CD14-positive monocyte (primary cell): ENCODE data around the gene ERF. TPM values are rescaled to one million over a fixed set of nuclear protein-coding genes. Genes with fewer than 3 reads are reported as not detected.

Experiments
- DNase-seq, 3 donors: peaks; one replicate each; pipeline ENCODE4 v3.0.0-alpha.2; 2011 to 2022
- H2AFZ ChIP-seq: 2 replicates; pipeline ENCODE4 v1.6.0; 2012; ENCODE audit warnings: mild to moderate bottlenecking, low read depth, low read length, inconsistent platforms; ENCODE audit not compliant: insufficient read depth, poor library complexity, severe bottlenecking
- H3K27ac ChIP-seq, 2 donors: 1 replicate in 1 of 2; 2 replicates in 1 of 2; pipeline ENCODE4 v1.5.1; 2012 to 2013; ENCODE audit warnings: low read length in 2 of 2, control low read depth in 1 of 2, inconsistent platforms in 1 of 2, low read depth in 1 of 2, mild to moderate bottlenecking in 1 of 2
- H3K27me3 ChIP-seq, 2 donors: one replicate each; pipeline versions ENCODE4 v1.6.0 to v1.6.1; 2011 to 2013; ENCODE audit warnings: low read length in 2 of 2; ENCODE audit not compliant: control insufficient read depth in 2 of 2, insufficient read depth in 2 of 2
- H3K36me3 ChIP-seq, 2 donors: replicated peaks in 1 of 2; 1 replicate in 1 of 2; 2 replicates in 1 of 2; pipeline versions ENCODE4 v1.5.1 to v1.6.1; 2012 to 2013; ENCODE audit warnings: low read length in 2 of 2, control low read depth in 1 of 2, inconsistent platforms in 1 of 2, mild to moderate bottlenecking in 1 of 2; ENCODE audit not compliant: insufficient read depth in 2 of 2, control insufficient read depth in 1 of 2
- H3K4me1 ChIP-seq, 2 donors: 1 replicate in 1 of 2; 2 replicates in 1 of 2; pipeline versions ENCODE4 v1.5.1 to v1.6.1; 2012 to 2013; ENCODE audit warnings: low read length in 2 of 2, control low read depth in 1 of 2, inconsistent platforms in 1 of 2, mild to moderate bottlenecking in 1 of 2, moderate library complexity in 1 of 2; ENCODE audit not compliant: insufficient read depth in 2 of 2, control insufficient read depth in 1 of 2
- H3K4me2 ChIP-seq: replicated peaks from 2 replicates; pipeline ENCODE3; 2012; ENCODE audit warnings: low read length, moderate library complexity, mild to moderate bottlenecking; ENCODE audit not compliant: poor library complexity, severe bottlenecking; ENCODE audit errors: extremely low read depth
- H3K4me3 ChIP-seq, 3 experiments: fragments of 200-600 bp in 1 of 3; sonication (generic) in 1 of 3; replicated peaks in 1 of 3; 1 replicate in 2 of 3; 2 replicates in 1 of 3; pipeline ENCODE4 v1.5.1; 2011 to 2013; ENCODE audit warnings: low read length in 3 of 3, mild to moderate bottlenecking in 3 of 3, control low read depth in 2 of 3, low read depth in 2 of 3, inconsistent platforms in 1 of 3, moderate library complexity in 1 of 3
- H3K79me2 ChIP-seq: 2 replicates; pipeline ENCODE4 v1.6.0; 2012; ENCODE audit warnings: mild to moderate bottlenecking, control low read depth, inconsistent platforms, low read length, moderate library complexity; ENCODE audit not compliant: insufficient read depth
- H3K9ac ChIP-seq: 2 replicates; pipeline ENCODE4 v1.6.0; 2017; ENCODE audit warnings: low read length, mild to moderate bottlenecking; ENCODE audit not compliant: insufficient read depth, poor library complexity, severe bottlenecking
- H3K9me3 ChIP-seq, 2 donors: replicated peaks in 1 of 2; 1 replicate in 1 of 2; 2 replicates in 1 of 2; pipeline versions ENCODE4 v1.5.1 to v1.6.1; 2012 to 2013; ENCODE audit warnings: low read length in 2 of 2, control low read depth in 1 of 2; ENCODE audit not compliant: control insufficient read depth in 1 of 2, insufficient read depth in 1 of 2
- H4K20me1 ChIP-seq: 2 replicates; pipeline ENCODE4 v1.6.0; 2012; ENCODE audit warnings: mild to moderate bottlenecking, low read length, control low read depth, moderate library complexity; ENCODE audit not compliant: insufficient read depth
- H3K27ac Mint-ChIP-seq, 7 donors: one replicate each; pipeline ENCODE4 v1.8.0; 2020; ENCODE audit warnings: mild to moderate bottlenecking in 7 of 7, mixed read lengths in 7 of 7, moderate library complexity in 6 of 7, inconsistent platforms in 2 of 7
- H3K27me3 Mint-ChIP-seq, 3 donors: one replicate each; pipeline ENCODE4 v1.8.0; 2021 to 2022; ENCODE audit warnings: low read depth in 3 of 3, mild to moderate bottlenecking in 3 of 3, mixed read lengths in 3 of 3, moderate library complexity in 3 of 3, inconsistent platforms in 1 of 3
- H3K36me3 Mint-ChIP-seq, 2 donors: one replicate each; pipeline ENCODE4 v1.8.0; 2020; ENCODE audit warnings: mixed read lengths in 2 of 2, inconsistent platforms in 1 of 2, mild to moderate bottlenecking in 1 of 2
- H3K4me1 Mint-ChIP-seq: one replicate; pipeline ENCODE4 v1.8.0; 2020; ENCODE audit warnings: mild to moderate bottlenecking, mixed read lengths
- H3K4me3 Mint-ChIP-seq, 2 donors: one replicate each; pipeline ENCODE4 v1.8.0; 2020; ENCODE audit warnings: mild to moderate bottlenecking in 2 of 2, mixed read lengths in 2 of 2, moderate library complexity in 1 of 2
- H3K9me3 Mint-ChIP-seq, 7 donors: one replicate each; pipeline ENCODE4 v1.8.0; 2020 to 2022; ENCODE audit warnings: mixed read lengths in 7 of 7, mild to moderate bottlenecking in 6 of 7, moderate library complexity in 6 of 7, inconsistent platforms in 2 of 7
- CTCF ChIP-seq: fragments of 200-600 bp; IDR thresholded peaks from one replicate; pipeline ENCODE4 v1.8.0; 2022; ENCODE audit warnings: antibody characterized with exemption, mild to moderate bottlenecking
- WGBS: methylation state at CpG from one replicate; pipeline ENCODE4 v1.1.5; 2013; ENCODE audit warnings: missing lambda C conversion rate; ENCODE audit not compliant: insufficient coverage; 5-methylcytosine and 5-hydroxymethylcytosine counted together
- intact Hi-C, 2 donors: fragments of 100-400 bp; cut with micrococcal nuclease; formaldehyde crosslinking; loops; one replicate each; pipeline versions ENCODE4 v1.15.0 to v1.15.1; 2023
- polyA plus RNA-seq, 3 donors: library from polyadenylated mRNA; depleted of rRNA in 1 of 3; unstranded in 2 of 3; stranded (reverse) in 1 of 3; fragments of 300-500 nt in 2 of 3; fragments of >200 nt in 1 of 3; fragmentation: Illumina TruSeq in 2 of 3; gene quantifications; 1 replicate in 2 of 3; 2 replicates in 1 of 3; pipeline ENCODE4 v1.2.3, GENCODE V29; 2012 to 2021

ERF gene
- polyA plus RNA-seq, 3 donors: 2.3 to 42.6 (median 3.4) TPM

- H3K9ac ChIP-seq: no peak overlapping the region
- peaks cover 65 to 78% of the 10 kb centered on the region in 2 donors for H3K36me3 ChIP-seq
- H3K4me3 ChIP-seq: peak overlapping the region in 1 of 3 experiments; percentile 28
- intact Hi-C loops: no loop called here
- WGBS: 67% methylated on average over 1 of the region's 1 CpG
- Mint-ChIP-seq H3K27me3 (peaks cover 0 to 1% (median 0%) of the 10 kb centered on the region in 3 donors), H3K4me1 (peaks cover 57% of the 10 kb centered on the region), H3K36me3 (peaks cover 64 to 82% of the 10 kb centered on the region in 2 donors), H3K4me3 (peak overlapping the region; percentile 0 to 22), H3K27ac (peak overlapping the region; percentile 11 to 72 (median 39)), H3K9me3 (peaks cover 0 to 1% (median 0%) of the 10 kb centered on the region in 7 donors)
- peak overlapping the region; percentile 26 to 67 for H3K27ac ChIP-seq
- peak overlapping the region; percentile 23 for H3K4me2 ChIP-seq
- H3K9me3 ChIP-seq: no peaks in the 10 kb centered on the region
- peaks cover 52 to 66% of the 10 kb centered on the region in 2 donors for H3K4me1 ChIP-seq
- no peak for DNase-seq
- peaks cover 92% of the 10 kb centered on the region for H4K20me1 ChIP-seq
- no peak for TF ChIP-seq CTCF
- no peaks in the 10 kb centered on the region for H3K27me3 ChIP-seq
- no peak overlapping the region for H2AFZ ChIP-seq
- H3K79me2 ChIP-seq: peaks cover 91% of the 10 kb centered on the region
These were observed 42.0 kb downstream of the ERF start for GRCh38 chr19:42212886-42213285.

- H4K20me1 ChIP-seq: peaks cover 68% of the 10 kb centered on the region
- no peak overlapping the region for H3K4me3 ChIP-seq
- H3K4me1 Mint-ChIP-seq: peaks cover 60% of the 10 kb centered on the region
- intact Hi-C loops: no loop called here
- no peak overlapping the region for H3K4me3 Mint-ChIP-seq
- H3K36me3 ChIP-seq: peaks cover 91 to 97% of the 10 kb centered on the region in 2 donors
- H3K4me2 ChIP-seq: peak overlapping the region; percentile 44
- TF ChIP-seq CTCF: no peak
- peak overlapping the region; percentile 27 for H3K9ac ChIP-seq
- no peak for DNase-seq
- no peak overlapping the region for H2AFZ ChIP-seq
- peak overlapping the region; percentile 63 to 80 for H3K27ac ChIP-seq
- peaks cover 79 to 99% of the 10 kb centered on the region in 2 donors for H3K36me3 Mint-ChIP-seq
- WGBS: 97% methylated on average over 7 of the region's 11 CpGs
- peaks cover 91% of the 10 kb centered on the region for H3K79me2 ChIP-seq
- no peaks in the 10 kb centered on the region for H3K9me3 ChIP-seq
- no peaks in the 10 kb centered on the region for H3K27me3 ChIP-seq
- H3K27ac Mint-ChIP-seq: peak overlapping the region; percentile 86 to 99 (median 95)
- H3K9me3 Mint-ChIP-seq: peaks cover 0 to 2% (median 0%) of the 10 kb centered on the region in 7 donors
- H3K27me3 Mint-ChIP-seq: no peaks in the 10 kb centered on the region
- H3K4me1 ChIP-seq: peaks cover 46 to 58% of the 10 kb centered on the region in 2 donors
These were observed 46.3 kb downstream of the ERF start for GRCh38 chr19:42208612-42209011.
